Spinal cord (tissue), 10 donors: ENCODE data around the gene GLCE. TPM values are rescaled to one million over a fixed set of nuclear protein-coding genes. Genes with fewer than 3 reads are reported as not detected.
A peak's percentile ranks its signal among the peaks of the same experiment; 100 is the strongest.

Experiments
- DNase-seq, 6 donors: peaks; one replicate each; pipeline versions ENCODE4 v3.0.0 to v3.0.0-alpha.2; 2013 to 2015; ENCODE audit warnings: low spot score in 6 of 6, low read depth in 4 of 6
- H3K27ac ChIP-seq: one replicate; pipeline ENCODE4 v1.5.1; 2013; ENCODE audit warnings: low read depth, low read length, control low read depth
- H3K27me3 ChIP-seq: one replicate; pipeline ENCODE4 v1.6.1; 2013; ENCODE audit warnings: low read length; ENCODE audit not compliant: control insufficient read depth, insufficient read depth
- H3K36me3 ChIP-seq: one replicate; pipeline ENCODE4 v1.6.1; 2013; ENCODE audit warnings: low read length; ENCODE audit not compliant: control insufficient read depth, insufficient read depth
- H3K4me1 ChIP-seq: one replicate; pipeline ENCODE4 v1.6.1; 2013; ENCODE audit warnings: low read length; ENCODE audit not compliant: control insufficient read depth, insufficient read depth
- H3K4me3 ChIP-seq: one replicate; pipeline ENCODE4 v1.5.1; 2013; ENCODE audit warnings: low read depth, low read length, control low read depth
- H3K9me3 ChIP-seq: one replicate; pipeline ENCODE4 v1.6.1; 2013; ENCODE audit warnings: low read length; ENCODE audit not compliant: control insufficient read depth, insufficient read depth
- WGBS: methylation state at CpG from one replicate; pipeline ENCODE4 v1.1.5; 2013; ENCODE audit warnings: missing lambda C conversion rate; ENCODE audit not compliant: insufficient coverage; 5-methylcytosine and 5-hydroxymethylcytosine counted together
- polyA plus RNA-seq, 2 donors: library from polyadenylated mRNA; unstranded; fragments of 120-200 nt; gene quantifications; one replicate each; pipeline ENCODE4 v1.2.1, GENCODE V29; 2013; ENCODE audit not compliant: insufficient read length in 2 of 2
- total RNA-seq, 2 donors: library from RNA; depleted of rRNA in 1 of 2; stranded (reverse); fragments of 120-200 nt in 1 of 2; fragments of >200 nt in 1 of 2; gene quantifications; one replicate each; pipeline versions ENCODE4 v1.2.3 to v1.2.4, GENCODE V29; 2013 to 2014
- donor health status: healthy.

The GLCE gene
- total and polyA plus RNA-seq, 4 donors, result 24.0 to 71.0 (median 42.6) TPM

- H3K27ac ChIP-seq, result no peak overlapping the region
- peak in 1 of 6 donors; percentile 42 for DNase-seq
- no CpG with 5 or more reads among the region's 6 CpGs for WGBS
Measured at GRCh38 chr15:69189157-69189556, 28.7 kb downstream of the GLCE start.

GRCh38 chr15:69190091-69190490 is 29.7 kb downstream of the GLCE start:
- H3K4me3 ChIP-seq, result no peak overlapping the region
- H3K27me3 ChIP-seq, result no peaks in the 10 kb centered on the region
- peaks cover 9% of the 10 kb centered on the region for H3K9me3 ChIP-seq
- no peaks in the 10 kb centered on the region for H3K4me1 ChIP-seq
- no peaks in the 10 kb centered on the region for H3K36me3 ChIP-seq
- H3K27ac ChIP-seq, result no peak overlapping the region
- DNase-seq, result no peak

More at GRCh38 chr15:69189157-69189556, 28.7 kb downstream of the GLCE start:
- peaks cover 9% of the 10 kb centered on the region for H3K9me3 ChIP-seq
- H3K27me3 ChIP-seq, result no peaks in the 10 kb centered on the region
- no peak overlapping the region for H3K4me3 ChIP-seq
- no peaks in the 10 kb centered on the region for H3K36me3 ChIP-seq
- no peaks in the 10 kb centered on the region for H3K4me1 ChIP-seq

- Histone ChIP-seq H3K27ac (no peak overlapping the region), H3K36me3 (no peaks in the 10 kb centered on the region), H3K9me3 (peaks cover 9% of the 10 kb centered on the region), H3K27me3 (no peaks in the 10 kb centered on the region), H3K4me3 (no peak overlapping the region), H3K4me1 (no peaks in the 10 kb centered on the region)
- no peak for DNase-seq
Measured at GRCh38 chr15:69190504-69190903, 30.1 kb downstream of the GLCE start.

GRCh38 chr15:69194025-69194827 is 33.8 kb downstream of the GLCE start:
- H3K36me3 ChIP-seq, result no peaks in the 10 kb centered on the region
- DNase-seq, result no peak
- no peaks in the 10 kb centered on the region for H3K4me1 ChIP-seq
- peaks cover 9% of the 10 kb centered on the region for H3K9me3 ChIP-seq
- 60% methylated on average over 1 of the region's 2 CpGs for WGBS
- no peaks in the 10 kb centered on the region for H3K27me3 ChIP-seq
- no peak overlapping the region for H3K4me3 ChIP-seq
- H3K27ac ChIP-seq, result no peak overlapping the region

GRCh38 chr15:69194854-69195253 is 34.4 kb downstream of the GLCE start:
- no peak overlapping the region for H3K4me3 ChIP-seq
- H3K4me1 ChIP-seq, result no peaks in the 10 kb centered on the region
- H3K27me3 ChIP-seq, result no peaks in the 10 kb centered on the region
- WGBS, result no CpG with 5 or more reads among the region's 1 CpG
- no peak for DNase-seq
- H3K9me3 ChIP-seq, result peaks cover 7% of the 10 kb centered on the region
- no peak overlapping the region for H3K27ac ChIP-seq
- H3K36me3 ChIP-seq, result no peaks in the 10 kb centered on the region

GRCh38 chr15:69200832-69201745 is 40.7 kb downstream of the GLCE start:
- 60% methylated on average over 1 of the region's 1 CpG for WGBS
- peak in 2 of 6 donors; percentile 3 to 22 for DNase-seq
- H3K4me3 ChIP-seq, result no peak overlapping the region
- no peaks in the 10 kb centered on the region for H3K9me3 ChIP-seq
- H3K27me3 ChIP-seq, result no peaks in the 10 kb centered on the region
- H3K36me3 ChIP-seq, result no peaks in the 10 kb centered on the region
- H3K27ac ChIP-seq, result peak overlapping the region; percentile 66
- no peaks in the 10 kb centered on the region for H3K4me1 ChIP-seq

- Histone ChIP-seq H3K4me3 (no peak overlapping the region), H3K36me3 (no peaks in the 10 kb centered on the region), H3K4me1 (no peaks in the 10 kb centered on the region), H3K27ac (no peak overlapping the region), H3K27me3 (no peaks in the 10 kb centered on the region), H3K9me3 (no peaks in the 10 kb centered on the region)
- no peak for DNase-seq
- no CpG with 5 or more reads among the region's 1 CpG for WGBS
Measured at GRCh38 chr15:69206079-69206478, 45.6 kb downstream of the GLCE start.

GRCh38 chr15:69209661-69210060 is 49.2 kb downstream of the GLCE start:
- WGBS, result no CpG with 5 or more reads among the region's 1 CpG
- no peak for DNase-seq
- Histone ChIP-seq H3K4me1 (no peaks in the 10 kb centered on the region), H3K36me3 (no peaks in the 10 kb centered on the region), H3K27me3 (no peaks in the 10 kb centered on the region), H3K4me3 (no peak overlapping the region), H3K27ac (no peak overlapping the region), H3K9me3 (no peaks in the 10 kb centered on the region)

- Histone ChIP-seq H3K27me3 (no peaks in the 10 kb centered on the region), H3K36me3 (no peaks in the 10 kb centered on the region), H3K4me3 (no peak overlapping the region), H3K27ac (no peak overlapping the region), H3K9me3 (no peaks in the 10 kb centered on the region), H3K4me1 (no peaks in the 10 kb centered on the region)
- no peak for DNase-seq
Measured at GRCh38 chr15:69210574-69210973, 50.1 kb downstream of the GLCE start.
